H1 (cell line): ENCODE data around the gene PCDHGA2. TPM values are rescaled to one million over a fixed set of nuclear protein-coding genes. Genes with fewer than 3 reads are reported as not detected.

Source experiments
- CTCF ChIA-PET: fragments of 300-600 bp; sonication (Branson Sonifier 250); formaldehyde crosslinking; loops from one replicate; lab custom pipeline; 2021; ENCODE audit not compliant: partially characterized antibody; lab: Charles Lee
- POLR2A ChIA-PET: fragments of 300-600 bp; sonication (Branson Sonifier 250); formaldehyde crosslinking; loops from one replicate; lab custom pipeline; 2021; ENCODE audit warnings: inconsistent platforms; ENCODE audit not compliant: partially characterized antibody; lab: Charles Lee
- DNase-seq, 2 experiments: peaks; one replicate each; pipeline versions ENCODE4 v3.0.0 to v3.0.0-alpha.2; 2010 to 2022; ENCODE audit warnings: low spot score in 2 of 2, low read depth in 1 of 2, mixed read lengths in 1 of 2
- FAIRE-seq: peaks from 2 replicates; lab custom pipeline; 2011; peaks lifted over from hg19 to GRCh38; lab: Jason Lieb, UNC
- H2AFZ ChIP-seq: 2 replicates; pipeline ENCODE4 v1.8.1; 2012; ENCODE audit warnings: low read length, inconsistent platforms
- H2AK5ac ChIP-seq: 2 replicates; pipeline ENCODE4 v1.6.1; 2013; ENCODE audit warnings: low read depth, low read length
- H2BK120ac ChIP-seq: replicated peaks from 2 replicates; pipeline ENCODE3; 2013; ENCODE audit warnings: low read depth, low read length, inconsistent platforms
- H2BK12ac ChIP-seq: 2 replicates; pipeline ENCODE4 v1.6.1; 2013; ENCODE audit warnings: low read depth, low read length
- H2BK15ac ChIP-seq: 2 replicates; pipeline ENCODE4 v1.6.1; 2013; ENCODE audit warnings: low read length
- H2BK20ac ChIP-seq: 2 replicates; pipeline ENCODE4 v1.6.1; 2013; ENCODE audit warnings: low read length
- H2BK5ac ChIP-seq: 2 replicates; pipeline ENCODE4 v1.6.1; 2013; ENCODE audit warnings: low read depth, low read length
- H3K14ac ChIP-seq: 2 replicates; pipeline ENCODE4 v1.6.1; 2013; ENCODE audit warnings: inconsistent platforms; ENCODE audit not compliant: insufficient read length
- H3K18ac ChIP-seq: 2 replicates; pipeline ENCODE4 v1.6.1; 2013; ENCODE audit warnings: low read length; ENCODE audit errors: extremely low read depth
- H3K23ac ChIP-seq: 2 replicates; pipeline ENCODE4 v1.6.1; 2013; ENCODE audit warnings: inconsistent platforms; ENCODE audit not compliant: insufficient read length
- H3K23me2 ChIP-seq: 2 replicates; pipeline ENCODE4 v1.6.1; 2013; ENCODE audit warnings: low read depth, low read length
- H3K27ac ChIP-seq: 2 replicates; pipeline ENCODE4 v1.6.1; 2011; ENCODE audit warnings: low read depth, low read length, inconsistent platforms
- H3K27me3 ChIP-seq, 4 experiments: replicated peaks in 1 of 4; 1 replicate in 1 of 4; 2 replicates in 3 of 4; pipeline versions ENCODE4 v1.6.1 to v1.8.1; 2011 to 2013; ENCODE audit warnings: low read length in 3 of 4, mild to moderate bottlenecking in 3 of 4, inconsistent platforms in 2 of 4, mixed read lengths in 2 of 4, moderate library complexity in 1 of 4; ENCODE audit not compliant: control insufficient read depth in 3 of 4, insufficient read depth in 3 of 4; ENCODE audit errors: extremely low read depth in 1 of 4
- H3K36me3 ChIP-seq, 4 experiments: 2 replicates each; pipeline versions ENCODE4 v1.6.1 to v1.8.1; 2011 to 2013; ENCODE audit warnings: mild to moderate bottlenecking in 4 of 4, low read length in 3 of 4, moderate library complexity in 2 of 4, control low read depth in 1 of 4, inconsistent platforms in 1 of 4; ENCODE audit not compliant: insufficient read depth in 4 of 4, control insufficient read depth in 2 of 4
- H3K4ac ChIP-seq: replicated peaks from 2 replicates; pipeline ENCODE3; 2013; ENCODE audit warnings: low read length, low read depth, mixed read lengths, inconsistent platforms; ENCODE audit not compliant: insufficient read length
- H3K4me1 ChIP-seq, 4 experiments: replicated peaks in 1 of 4; 1 replicate in 1 of 4; 2 replicates in 3 of 4; pipeline versions ENCODE4 v1.6.1 to v1.8.1; 2011 to 2013; ENCODE audit warnings: low read length in 3 of 4, inconsistent platforms in 2 of 4, mixed read lengths in 1 of 4; ENCODE audit not compliant: insufficient read depth in 4 of 4, control insufficient read depth in 3 of 4
- H3K4me2 ChIP-seq, 2 experiments: 2 replicates each; pipeline versions ENCODE4 v1.6.1 to v1.8.1; 2011 to 2013; ENCODE audit warnings: low read depth in 2 of 2, low read length in 2 of 2, control low read depth in 1 of 2, inconsistent platforms in 1 of 2, mild to moderate bottlenecking in 1 of 2; ENCODE audit not compliant: insufficient read depth in 1 of 2
- H3K4me3 ChIP-seq, 4 experiments: fragments of 200-600, 300-600 bp in 1 of 4; sonication (generic), shearing (Covaris generic), sonication (Bioruptor Twin) in 1 of 4; 2 replicates each; pipeline versions ENCODE4 v1.5.1 to v1.8.1; 2011 to 2016; ENCODE audit warnings: low read length in 4 of 4, low read depth in 3 of 4, control low read depth in 2 of 4, inconsistent platforms in 2 of 4, mild to moderate bottlenecking in 2 of 4, mixed read lengths in 1 of 4, moderate library complexity in 1 of 4; ENCODE audit not compliant: insufficient read depth in 2 of 4; ENCODE audit errors: extremely low read depth in 1 of 4
- H3K56ac ChIP-seq: replicated peaks from 2 replicates; pipeline ENCODE3; 2013; ENCODE audit warnings: low read depth, mild to moderate bottlenecking, mixed read lengths, low read length, inconsistent platforms; ENCODE audit not compliant: insufficient read length
- H3K79me1 ChIP-seq: 2 replicates; pipeline ENCODE4 v1.6.1; 2013; ENCODE audit warnings: low read depth, low read length, control low read depth
- H3K79me2 ChIP-seq, 2 experiments: 2 replicates each; pipeline versions ENCODE4 v1.6.1 to v1.8.1; 2012 to 2013; ENCODE audit warnings: low read length in 2 of 2, mild to moderate bottlenecking in 2 of 2, inconsistent platforms in 1 of 2; ENCODE audit not compliant: insufficient read depth in 2 of 2, control insufficient read depth in 1 of 2
- H3K9ac ChIP-seq, 4 experiments: replicated peaks in 1 of 4; 1 replicate in 1 of 4; 2 replicates in 3 of 4; pipeline versions ENCODE4 v1.6.1 to v1.8.1; 2011 to 2013; ENCODE audit warnings: low read depth in 3 of 4, low read length in 3 of 4, control low read depth in 2 of 4, mild to moderate bottlenecking in 2 of 4, moderate library complexity in 2 of 4, inconsistent platforms in 1 of 4; ENCODE audit errors: extremely low read depth in 1 of 4
- H3K9me3 ChIP-seq, 2 experiments: 2 replicates each; pipeline versions ENCODE4 v1.6.1 to v1.8.1; 2012 to 2013; ENCODE audit warnings: mild to moderate bottlenecking in 2 of 2, moderate library complexity in 2 of 2, control low read depth in 1 of 2, inconsistent platforms in 1 of 2, low read depth in 1 of 2, low read length in 1 of 2, mixed read lengths in 1 of 2; ENCODE audit not compliant: insufficient read depth in 2 of 2
- H4K20me1 ChIP-seq, 2 experiments: replicated peaks in 1 of 2; 2 replicates each; pipeline versions ENCODE3 to v1.8.1; 2011 to 2013; ENCODE audit warnings: inconsistent platforms in 2 of 2, low read length in 2 of 2, mild to moderate bottlenecking in 1 of 2; ENCODE audit not compliant: insufficient read depth in 2 of 2, control insufficient read depth in 1 of 2
- H4K5ac ChIP-seq: 2 replicates; pipeline ENCODE4 v1.6.1; 2013; ENCODE audit warnings: low read length, low read depth, mixed read lengths, inconsistent platforms; ENCODE audit not compliant: insufficient read length
- H4K8ac ChIP-seq: 2 replicates; pipeline ENCODE4 v1.8.0; 2013; ENCODE audit warnings: mild to moderate bottlenecking, moderate library complexity, low read length, inconsistent platforms; ENCODE audit not compliant: insufficient read depth; ENCODE audit errors: extremely low read depth
- H4K91ac ChIP-seq: replicated peaks from 2 replicates; pipeline ENCODE3; 2013; ENCODE audit warnings: low read length, mixed read lengths, inconsistent platforms; ENCODE audit not compliant: insufficient read length
- CBX8 ChIP-seq: fragments of 300-800, 300-1000 bp; sonication (generic); IDR thresholded peaks from 2 replicates; pipeline ENCODE4 v1.7.1; 2016; ENCODE audit warnings: low read depth, low read length, borderline replicate concordance
- CHD2 ChIP-seq: IDR thresholded peaks from 2 replicates; pipeline ENCODE4 v1.6.1; 2012; ENCODE audit warnings: low read length, improper control_type of control experiment
- EGR1 ChIP-seq: IDR thresholded peaks from 2 replicates; pipeline ENCODE4 v1.6.1; 2011; ENCODE audit warnings: low read depth, low read length, borderline replicate concordance
- JUND ChIP-seq: IDR thresholded peaks from 2 replicates; pipeline ENCODE4 v1.6.1; 2011; ENCODE audit warnings: mild to moderate bottlenecking, improper control_type of control experiment, low read length
- KDM1A ChIP-seq: fragments of 200-600, 300-600 bp; sonication (generic); IDR thresholded peaks from 2 replicates; pipeline ENCODE4 v1.7.1; 2016; ENCODE audit warnings: mild to moderate bottlenecking, low read length, borderline replicate concordance
- KDM4A ChIP-seq: IDR thresholded peaks from one replicate; pipeline ENCODE4 v1.7.1; 2012; ENCODE audit warnings: low read depth, mild to moderate bottlenecking, moderate library complexity, low read length, inconsistent platforms; ENCODE audit not compliant: severe bottlenecking
- MAX ChIP-seq: IDR thresholded peaks from 2 replicates; pipeline ENCODE4 v1.6.1; 2012; ENCODE audit warnings: inconsistent platforms
- NANOG ChIP-seq: IDR thresholded peaks from 2 replicates; pipeline ENCODE4 v1.6.1; 2011; ENCODE audit warnings: low read length, low read depth, mild to moderate bottlenecking, inconsistent platforms; ENCODE audit not compliant: insufficient read depth, poor library complexity, severe bottlenecking
- RBBP5 ChIP-seq: IDR thresholded peaks from 2 replicates; pipeline ENCODE4 v1.7.1; 2012; ENCODE audit warnings: low read depth, mild to moderate bottlenecking, inconsistent platforms, low read length, moderate library complexity, borderline replicate concordance
- RXRA ChIP-seq: IDR thresholded peaks from 2 replicates; pipeline ENCODE4 v1.6.1; 2011; ENCODE audit warnings: low read depth, mild to moderate bottlenecking, low read length, moderate library complexity; ENCODE audit not compliant: insufficient read depth
- SIN3A ChIP-seq, 2 experiments: IDR thresholded peaks in 1 of 2; conservative IDR thresholded peaks in 1 of 2; 2 replicates each; pipeline ENCODE4 v1.6.1; 2011 to 2012; ENCODE audit warnings: low read length in 2 of 2, improper control_type of control experiment in 1 of 2, low read depth in 1 of 2, mild to moderate bottlenecking in 1 of 2
- TBP ChIP-seq: IDR thresholded peaks from 2 replicates; pipeline ENCODE4 v1.6.1; 2011; ENCODE audit warnings: low read depth, low read length, improper control_type of control experiment
- WGBS, 2 experiments: shearing (Covaris generic) in 1 of 2; methylation state at CpG; one replicate each; pipeline versions ENCODE4 v1.1.6 to v1.1.7; 2013 to 2015; ENCODE audit warnings: low lambda C conversion rate in 2 of 2, mixed read lengths in 2 of 2, inconsistent platforms in 1 of 2, low coverage in 1 of 2, missing lambda C conversion rate in 1 of 2; ENCODE audit not compliant: insufficient replicate concordance in 2 of 2, insufficient coverage in 1 of 2, insufficient read length in 1 of 2; ENCODE audit errors: extremely low coverage in 1 of 2, missing lambda C conversion rate in 1 of 2; 5-methylcytosine and 5-hydroxymethylcytosine counted together
- polyA plus RNA-seq, 7 experiments: library from polyadenylated mRNA; depleted of rRNA in 3 of 7; stranded (reverse) in 5 of 7; unstranded in 2 of 7; fragments of >200 nt in 5 of 7; fragments of 200-250 nt in 2 of 7; gene quantifications; 1 replicate in 5 of 7; 2 replicates in 1 of 7; 4 replicates in 1 of 7; pipeline versions ENCODE4 v1.2.1 to v1.2.3, GENCODE V29; 2011 to 2013; ENCODE audit warnings: missing spikeins in 2 of 7, mixed read lengths in 2 of 7
- total RNA-seq: library from RNA; stranded (reverse); fragmentation: NEBNext Ultra II Directional; extraction: Animal tissue kit (Norgen Biotek cat#: 25700); gene quantifications from 2 replicates; pipeline ENCODE4 v1.2.1, GENCODE V29; 2021
- TF ChIP-seq, protein P1 (sequence below): IDR thresholded peaks from 2 replicates; pipeline ENCODE4 v1.6.1; 2012; ENCODE audit warnings: inconsistent platforms

The PCDHGA2 gene
- total and polyA plus RNA-seq, 2 of the 8 experiments (the other 6 are each of a cell fraction or from before 2014, with no cell fraction given), result 0.32 to 0.39 TPM

DNA sequence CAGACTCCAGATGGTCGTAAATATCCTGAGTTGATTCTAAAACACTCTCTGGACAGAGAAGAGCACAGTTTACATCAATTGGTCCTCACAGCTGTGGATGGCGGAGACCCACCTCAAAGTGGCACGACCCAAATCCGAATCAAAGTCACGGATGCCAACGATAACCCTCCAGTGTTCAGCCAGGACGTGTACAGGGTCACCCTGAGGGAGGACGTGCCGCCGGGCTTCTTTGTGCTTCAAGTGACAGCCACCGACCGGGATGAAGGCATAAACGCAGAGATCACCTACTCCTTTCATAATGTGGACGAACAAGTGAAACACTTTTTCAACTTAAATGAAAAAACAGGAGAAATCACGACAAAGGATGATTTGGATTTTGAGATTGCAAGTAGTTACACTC, 22.1 kb downstream of the PCDHGA2 start:
- DNase-seq, result no peak
- no peaks in the 10 kb centered on the region for H3K79me2 ChIP-seq
- H2BK5ac ChIP-seq, result no peak overlapping the region
- no peak overlapping the region for H3K56ac ChIP-seq
- H2AK5ac ChIP-seq, result no peak overlapping the region
- ChIA-PET CTCF (interaction anchor here (0.7 to 3.4 kb wide), 22 partner anchors 9 to 204 kb away, joined by 3 to 20 read pairs (median 4); partner anchors contain the start of genes PCDHB14, PCDHB15, PCDHB16 and PCDHGA11), POLR2A (interaction anchor here (1.1 kb wide), 1 partner anchor 48 kb away, joined by 3 read pairs; no protein-coding TSS in a partner anchor)
- H3K36me3 ChIP-seq, result peaks cover 0 to 8% (median 3%) of the 10 kb centered on the region in 4 experiments; a peak in 4 of 8 replicates
- H3K79me1 ChIP-seq, result no peaks in the 10 kb centered on the region
- no peak overlapping the region for H2BK12ac ChIP-seq
- no peak overlapping the region for H2BK15ac ChIP-seq
- no peak overlapping the region for H3K27ac ChIP-seq
- H3K4me1 ChIP-seq, result peaks cover 0 to 3% (median under 1%) of the 10 kb centered on the region in 4 experiments; a peak in 1 of 7 replicates
- no peak overlapping the region for H3K4ac ChIP-seq
- no peak overlapping the region for H2AFZ ChIP-seq
- WGBS, 2 experiments, result 91% methylated on average over 15 of the region's 15 CpGs; no CpG with 5 or more reads in 1 of the 2 experiments
- no peak overlapping the region for H3K4me2 ChIP-seq
- no peaks in the 10 kb centered on the region for H4K20me1 ChIP-seq
- H3K18ac ChIP-seq, result no peak overlapping the region
- no peak overlapping the region for H4K91ac ChIP-seq
- H2BK20ac ChIP-seq, result no peak overlapping the region
- no peaks in the 10 kb centered on the region for H3K23me2 ChIP-seq
- no peak overlapping the region for H4K8ac ChIP-seq
- H3K27me3 ChIP-seq, result no peaks in the 10 kb centered on the region
- peaks cover 43 to 56% of the 10 kb centered on the region in 2 experiments for H3K9me3 ChIP-seq
- H2BK120ac ChIP-seq, result no peak overlapping the region
- FAIRE-seq, result no peak
- no peak overlapping the region for H3K14ac ChIP-seq
- no peak overlapping the region for H3K9ac ChIP-seq
- H3K4me3 ChIP-seq, result no peak overlapping the region
- no peak overlapping the region for H3K23ac ChIP-seq
- H4K5ac ChIP-seq, result no peak overlapping the region
- TF ChIP-seq EGR1 (no peak), KDM4A (no peak), RBBP5 (no peak), JUND (no peak), NANOG (no peak), KDM1A (no peak), MAX (no peak), CBX8 (no peak), RXRA (no peak), SIN3A (conservative IDR thresholded peaks at IDR 0.05 in 1 of 2, IDR thresholded peaks at IDR 0.05 in 1 of 2; ENCODE audit: low read depth in 1 of 2, low read length in 2 of 2) (no peak), TBP (no peak), CHD2 (no peak)
- TF ChIP-seq, protein P1, sequence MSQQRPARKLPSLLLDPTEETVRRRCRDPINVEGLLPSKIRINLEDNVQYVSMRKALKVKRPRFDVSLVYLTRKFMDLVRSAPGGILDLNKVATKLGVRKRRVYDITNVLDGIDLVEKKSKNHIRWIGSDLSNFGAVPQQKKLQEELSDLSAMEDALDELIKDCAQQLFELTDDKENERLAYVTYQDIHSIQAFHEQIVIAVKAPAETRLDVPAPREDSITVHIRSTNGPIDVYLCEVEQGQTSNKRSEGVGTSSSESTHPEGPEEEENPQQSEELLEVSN, result no peak
